ENCODE results near the gene CPLANE2.

CPLANE2 gene

GRCh38 chr1:16204216-16204615 lies 32.8 kb downstream of the CPLANE2 start:
- no peak for DNase-seq (ENCODE audit: low read depth)
- TF ChIP-seq CTCF (IDR thresholded peaks at IDR 0.05; ENCODE audit: control insufficient read depth, extremely low read depth, insufficient read depth): no peak
- H3K4me3 ChIP-seq (ENCODE audit: low read depth, low read length): no peak overlapping the region

GRCh38 chr1:16203550-16203949 lies 33.4 kb downstream of the CPLANE2 start:
- no peak overlapping the region for H3K4me3 ChIP-seq (ENCODE audit: low read depth, low read length)
- no peak for TF ChIP-seq CTCF (IDR thresholded peaks at IDR 0.05; ENCODE audit: control insufficient read depth, extremely low read depth, insufficient read depth)
- DNase-seq (ENCODE audit: low read depth): no peak

GRCh38 chr1:16202281-16203210 lies 34.4 kb downstream of the CPLANE2 start:
- TF ChIP-seq CTCF (IDR thresholded peaks at IDR 0.05; ENCODE audit: control insufficient read depth, extremely low read depth, insufficient read depth): no peak
- no peak overlapping the region for H3K4me3 ChIP-seq (ENCODE audit: low read depth, low read length)

GRCh38 chr1:16199700-16200099 lies 37.3 kb downstream of the CPLANE2 start:
- DNase-seq (ENCODE audit: low read depth): no peak
- H3K4me3 ChIP-seq (ENCODE audit: low read depth, low read length): no peak overlapping the region
- TF ChIP-seq CTCF (IDR thresholded peaks at IDR 0.05; ENCODE audit: control insufficient read depth, extremely low read depth, insufficient read depth): no peak

More at GRCh38 chr1:16202281-16203210, 34.4 kb downstream of the CPLANE2 start:
- no peak for DNase-seq (ENCODE audit: low read depth)

GRCh38 chr1:16199157-16199501 lies 37.9 kb downstream of the CPLANE2 start:
- H3K4me3 ChIP-seq (ENCODE audit: low read depth, low read length): no peak overlapping the region
- DNase-seq (ENCODE audit: low read depth): no peak
- no peak for TF ChIP-seq CTCF (IDR thresholded peaks at IDR 0.05; ENCODE audit: control insufficient read depth, extremely low read depth, insufficient read depth)

- DNase-seq (ENCODE audit: low read depth): no peak
- no peak overlapping the region for H3K4me3 ChIP-seq (ENCODE audit: low read depth, low read length)
- no peak for TF ChIP-seq CTCF (IDR thresholded peaks at IDR 0.05; ENCODE audit: control insufficient read depth, extremely low read depth, insufficient read depth)
Observed at GRCh38 chr1:16198444-16199156, 38.4 kb downstream of the CPLANE2 start.

Data from LNCaP clone FGC (cell line).